Fibroblast of the aortic adventitia (primary cell): ENCODE data around the gene LRBA. TPM values are rescaled to one million over a fixed set of nuclear protein-coding genes. Genes with fewer than 3 reads are reported as not detected.

Experiments
- DNase-seq: peaks from one replicate; pipeline ENCODE4 v3.0.0-alpha.2; 2010; ENCODE audit warnings: low read depth
- H3K4me3 ChIP-seq: 2 replicates; pipeline ENCODE4 v1.5.1; 2011; ENCODE audit warnings: low read depth, mild to moderate bottlenecking, control low read depth, low read length, moderate library complexity
- total RNA-seq: library from RNA; depleted of rRNA; stranded (reverse); fragments of >200 nt; gene quantifications from 2 replicates; pipeline ENCODE4 v1.2.3, GENCODE V29; 2012; ENCODE audit warnings: low replicate concordance
- TF ChIP-seq, protein P1 (sequence below): IDR thresholded peaks from 2 replicates; pipeline ENCODE4 v1.5.1; 2011; ENCODE audit warnings: mild to moderate bottlenecking, low read length, control low read depth, inconsistent platforms; ENCODE audit not compliant: insufficient read depth

LRBA gene
- total RNA-seq, 1 donor = 45.8 TPM

DNA sequence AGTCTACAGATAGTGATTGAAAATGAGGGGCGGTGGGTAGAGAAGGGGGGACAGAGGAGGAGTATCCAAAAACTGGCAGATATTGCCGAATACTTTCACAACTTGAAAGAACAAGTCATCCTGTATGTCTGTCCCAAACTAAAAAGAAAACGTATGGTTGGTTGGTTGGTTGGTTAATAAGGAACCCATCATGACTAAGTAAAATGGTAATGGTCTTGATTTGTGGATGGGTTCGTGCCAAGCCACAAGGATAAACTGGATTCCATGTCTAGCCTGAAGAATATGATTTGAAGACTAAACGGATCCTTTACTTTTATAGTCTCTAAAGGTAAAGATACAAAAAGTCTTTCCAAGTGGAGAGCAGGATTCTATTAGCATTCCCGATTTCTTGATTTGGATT, 728.4 kb downstream of the LRBA start:
- no peak for DNase-seq
- H3K4me3 ChIP-seq = no peak overlapping the region
- TF ChIP-seq, protein P1, sequence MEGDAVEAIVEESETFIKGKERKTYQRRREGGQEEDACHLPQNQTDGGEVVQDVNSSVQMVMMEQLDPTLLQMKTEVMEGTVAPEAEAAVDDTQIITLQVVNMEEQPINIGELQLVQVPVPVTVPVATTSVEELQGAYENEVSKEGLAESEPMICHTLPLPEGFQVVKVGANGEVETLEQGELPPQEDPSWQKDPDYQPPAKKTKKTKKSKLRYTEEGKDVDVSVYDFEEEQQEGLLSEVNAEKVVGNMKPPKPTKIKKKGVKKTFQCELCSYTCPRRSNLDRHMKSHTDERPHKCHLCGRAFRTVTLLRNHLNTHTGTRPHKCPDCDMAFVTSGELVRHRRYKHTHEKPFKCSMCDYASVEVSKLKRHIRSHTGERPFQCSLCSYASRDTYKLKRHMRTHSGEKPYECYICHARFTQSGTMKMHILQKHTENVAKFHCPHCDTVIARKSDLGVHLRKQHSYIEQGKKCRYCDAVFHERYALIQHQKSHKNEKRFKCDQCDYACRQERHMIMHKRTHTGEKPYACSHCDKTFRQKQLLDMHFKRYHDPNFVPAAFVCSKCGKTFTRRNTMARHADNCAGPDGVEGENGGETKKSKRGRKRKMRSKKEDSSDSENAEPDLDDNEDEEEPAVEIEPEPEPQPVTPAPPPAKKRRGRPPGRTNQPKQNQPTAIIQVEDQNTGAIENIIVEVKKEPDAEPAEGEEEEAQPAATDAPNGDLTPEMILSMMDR = no peak

DNA sequence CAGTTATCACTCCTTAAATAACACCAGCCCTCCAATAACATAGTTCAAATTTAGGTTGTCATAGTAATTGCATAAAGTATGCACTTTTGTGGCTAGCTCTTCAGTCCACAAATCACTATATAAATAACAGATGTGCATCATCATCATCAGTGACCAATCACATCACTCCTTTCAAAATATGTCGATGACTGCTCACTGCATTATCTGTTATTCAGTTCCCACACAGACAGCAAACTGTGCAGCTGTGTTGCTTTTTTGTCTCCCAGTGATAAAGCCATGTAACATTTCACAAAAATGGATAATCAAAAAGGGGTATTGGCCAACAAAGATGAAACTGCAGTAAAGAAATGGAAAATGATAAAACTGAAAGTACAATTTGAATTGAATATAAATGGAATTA, 731.4 kb downstream of the LRBA start:
- H3K4me3 ChIP-seq = peak overlapping the region; percentile 23
- TF ChIP-seq, protein P1 = no peak
- DNase-seq = peak; percentile 95

DNA sequence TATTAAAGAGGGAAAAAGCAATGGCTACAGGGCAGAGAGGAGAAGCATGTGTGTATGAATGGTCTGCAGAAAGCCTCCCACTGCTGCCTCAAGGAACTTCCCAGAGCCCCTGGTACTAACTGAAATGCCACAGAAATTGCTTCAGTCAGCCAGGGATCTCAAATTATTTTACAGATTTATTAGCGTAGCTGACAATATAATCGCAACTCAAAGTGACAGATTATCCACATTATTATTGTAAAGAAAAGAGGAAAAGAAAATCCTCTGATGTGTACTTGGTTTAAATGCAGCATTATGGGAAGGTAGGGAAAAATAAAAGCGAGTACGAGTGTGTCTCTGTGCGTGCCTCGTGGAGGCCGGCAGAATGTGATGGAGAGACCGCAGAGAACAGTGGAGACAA, 734.1 kb downstream of the LRBA start:
- TF ChIP-seq, protein P1 = no peak
- H3K4me3 ChIP-seq = no peak overlapping the region
- no peak for DNase-seq

DNA sequence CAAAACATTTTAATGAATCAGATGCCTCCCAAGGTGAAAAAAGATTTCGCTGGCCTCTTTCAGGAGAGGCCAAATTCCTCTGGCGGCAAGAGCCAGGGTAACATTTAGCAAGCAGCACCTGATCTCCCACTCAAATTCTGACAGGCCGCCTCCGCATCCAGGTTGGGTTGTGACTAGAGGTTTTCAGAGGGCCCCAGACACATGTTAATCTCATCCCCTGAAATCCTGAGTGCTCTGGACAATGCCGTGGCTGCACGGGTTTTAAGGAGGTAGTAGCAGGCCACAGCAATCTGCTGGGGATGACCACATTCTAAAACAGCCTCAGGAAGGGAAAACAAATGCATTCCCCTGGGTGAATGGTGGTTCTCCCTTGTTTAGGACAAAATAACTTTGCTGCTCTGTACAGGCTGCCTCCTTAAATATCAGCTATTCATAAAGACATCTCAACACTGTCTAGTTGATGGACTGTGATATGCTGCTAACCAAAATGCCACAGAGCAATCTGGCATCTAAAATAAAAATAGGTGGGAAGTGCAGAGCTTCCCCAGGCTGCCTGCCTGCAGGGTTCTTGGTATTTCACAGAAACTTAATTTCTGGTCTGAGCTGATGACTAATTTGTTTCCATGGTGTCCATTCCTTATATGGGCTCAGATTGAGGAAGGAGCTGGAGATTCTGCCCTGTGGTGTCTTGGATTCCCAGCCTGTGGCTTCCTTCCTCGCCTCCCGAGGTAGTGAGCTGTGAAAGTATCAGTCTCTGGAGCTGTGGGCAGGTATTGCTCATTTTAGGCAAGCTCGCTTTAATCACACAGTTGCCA, 734.8 kb downstream of the LRBA start:
- no peak overlapping the region for H3K4me3 ChIP-seq
- DNase-seq = peak; percentile 63

DNA sequence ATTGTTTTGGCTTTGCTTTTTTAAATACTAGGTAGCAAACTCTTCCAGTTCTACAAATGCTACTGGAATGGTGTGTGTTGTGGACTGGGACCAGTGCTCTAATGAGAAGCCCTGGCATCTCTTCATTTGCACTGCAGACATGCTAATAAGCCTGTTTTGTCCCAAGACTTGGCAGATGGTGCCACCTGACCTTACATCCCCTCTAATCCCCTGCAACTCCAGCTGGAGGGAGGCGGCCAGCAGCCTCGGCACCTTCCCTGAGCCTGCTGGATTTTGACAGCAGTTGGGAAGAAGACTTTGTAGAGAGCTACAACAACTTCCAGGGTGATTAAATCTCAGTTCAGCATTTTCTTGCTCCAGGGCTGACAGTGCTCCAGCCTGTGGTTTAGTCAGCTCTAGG, 736.9 kb downstream of the LRBA start:
- no peak overlapping the region for H3K4me3 ChIP-seq
- TF ChIP-seq, protein P1 = no peak
- DNase-seq = no peak

More for the DNA sequence above, 734.8 kb downstream of the LRBA start:
- TF ChIP-seq, protein P1 = no peak

DNA sequence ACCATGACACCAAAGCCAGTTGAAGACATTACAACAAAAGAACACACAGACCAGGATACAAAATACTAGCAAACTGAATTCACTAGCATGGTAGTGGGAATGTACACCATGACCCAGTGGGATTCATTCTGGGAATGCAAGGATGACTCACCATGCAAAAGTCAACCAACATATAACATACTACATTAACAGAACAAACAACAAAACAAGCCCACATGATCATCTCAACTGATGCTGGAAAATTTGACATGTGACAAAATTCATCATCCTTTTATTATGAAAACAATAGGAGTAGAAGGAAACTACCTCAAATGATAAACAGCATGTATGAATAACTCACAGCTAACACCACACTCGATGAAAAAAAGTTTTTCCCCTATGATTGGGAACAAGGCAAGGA, 746.6 kb downstream of the LRBA start:
- TF ChIP-seq, protein P1 = no peak
- DNase-seq = no peak
- H3K4me3 ChIP-seq = no peak overlapping the region
